C4-2B (cell line): Measurements from ENCODE around the gene FBXW4.
A peak's percentile ranks its signal among the peaks of the same experiment; 100 is the strongest.

ENCODE experiments used
- H3K27ac ChIP-seq: fragments of 450-650 bp; 2 replicates; pipeline ENCODE4 v1.5.1; 2017
- CTCF ChIP-seq: fragments of 450-650 bp; conservative IDR thresholded peaks from 2 replicates; pipeline ENCODE4 v1.5.1; 2017; ENCODE audit warnings: mild to moderate bottlenecking
- ZFX ChIP-seq: fragments of 450-650 bp; IDR thresholded peaks from 2 replicates; pipeline ENCODE4 v1.6.1; 2017

The FBXW4 gene

GRCh38 chr10:101613646-101614045 is 81.3 kb downstream of the FBXW4 start:
- TF ChIP-seq CTCF, result no peak
- TF ChIP-seq ZFX, result no peak
- no peak overlapping the region for H3K27ac ChIP-seq

GRCh38 chr10:101612872-101613271 is 82.1 kb downstream of the FBXW4 start:
- no peak overlapping the region for H3K27ac ChIP-seq
- no peak for TF ChIP-seq CTCF
- no peak for TF ChIP-seq ZFX

GRCh38 chr10:101612086-101612485 is 82.9 kb downstream of the FBXW4 start:
- no peak for TF ChIP-seq ZFX
- no peak for TF ChIP-seq CTCF

GRCh38 chr10:101611096-101611905 is 83.7 kb downstream of the FBXW4 start:
- TF ChIP-seq CTCF (no peak), ZFX (no peak)
- no peak overlapping the region for H3K27ac ChIP-seq

More at GRCh38 chr10:101612086-101612485, 82.9 kb downstream of the FBXW4 start:
- H3K27ac ChIP-seq, result no peak overlapping the region

- H3K27ac ChIP-seq, result no peak overlapping the region
- TF ChIP-seq CTCF (no peak), ZFX (no peak)
Measured at GRCh38 chr10:101609481-101609880, 85.5 kb downstream of the FBXW4 start.

GRCh38 chr10:101607124-101607523 is 87.8 kb downstream of the FBXW4 start:
- H3K27ac ChIP-seq, result no peak overlapping the region
- TF ChIP-seq ZFX (no peak), CTCF (no peak)

GRCh38 chr10:101602761-101603398 is 92.1 kb downstream of the FBXW4 start:
- H3K27ac ChIP-seq, result no peak overlapping the region
- peak; percentile 97 for TF ChIP-seq CTCF
- no peak for TF ChIP-seq ZFX
